Measurements from ENCODE around the gene PDE5A.

DNA sequence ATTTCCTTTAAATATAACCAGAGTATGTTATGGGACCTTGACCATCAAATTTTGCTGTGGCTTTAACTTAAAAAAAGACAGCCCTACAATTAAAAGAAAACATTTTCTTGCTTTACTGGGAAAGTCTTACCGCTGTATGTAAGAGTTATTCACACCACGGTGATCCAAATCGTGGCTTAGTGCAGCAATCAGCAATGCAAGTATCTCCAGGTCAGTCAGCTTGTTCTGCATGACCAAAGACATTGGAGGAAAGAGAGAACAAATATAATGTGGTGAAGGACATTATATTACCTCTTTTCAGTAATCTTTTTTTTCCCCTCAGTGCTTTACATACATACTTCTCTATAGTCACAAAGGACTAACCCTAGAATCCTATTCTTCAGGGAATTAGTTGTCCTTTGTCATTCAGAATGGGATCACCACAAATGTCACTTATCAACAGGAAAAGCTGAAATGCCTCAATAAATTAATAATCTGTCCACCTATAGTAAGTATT is 109.6 kb downstream of the PDE5A start:
- TF ChIP-seq EZH2 (optimal IDR thresholded peaks at IDR 0.05; ENCODE audit: low read depth, low read length): no peak
- TF ChIP-seq, protein P1, sequence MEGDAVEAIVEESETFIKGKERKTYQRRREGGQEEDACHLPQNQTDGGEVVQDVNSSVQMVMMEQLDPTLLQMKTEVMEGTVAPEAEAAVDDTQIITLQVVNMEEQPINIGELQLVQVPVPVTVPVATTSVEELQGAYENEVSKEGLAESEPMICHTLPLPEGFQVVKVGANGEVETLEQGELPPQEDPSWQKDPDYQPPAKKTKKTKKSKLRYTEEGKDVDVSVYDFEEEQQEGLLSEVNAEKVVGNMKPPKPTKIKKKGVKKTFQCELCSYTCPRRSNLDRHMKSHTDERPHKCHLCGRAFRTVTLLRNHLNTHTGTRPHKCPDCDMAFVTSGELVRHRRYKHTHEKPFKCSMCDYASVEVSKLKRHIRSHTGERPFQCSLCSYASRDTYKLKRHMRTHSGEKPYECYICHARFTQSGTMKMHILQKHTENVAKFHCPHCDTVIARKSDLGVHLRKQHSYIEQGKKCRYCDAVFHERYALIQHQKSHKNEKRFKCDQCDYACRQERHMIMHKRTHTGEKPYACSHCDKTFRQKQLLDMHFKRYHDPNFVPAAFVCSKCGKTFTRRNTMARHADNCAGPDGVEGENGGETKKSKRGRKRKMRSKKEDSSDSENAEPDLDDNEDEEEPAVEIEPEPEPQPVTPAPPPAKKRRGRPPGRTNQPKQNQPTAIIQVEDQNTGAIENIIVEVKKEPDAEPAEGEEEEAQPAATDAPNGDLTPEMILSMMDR (IDR thresholded peaks at IDR 0.05; ENCODE audit: low read length): no peak

All from MM.1S (cell line).